NCI-H345 (cell line): ENCODE results near the gene POLR2J3.
"Not testable (repeated sequence)": the region's sequence is repeated elsewhere in the genome, so short reads cannot be mapped to it uniquely, and the experiment has no call there.

Experiments used
- DNase-seq: peaks from one replicate; lab custom pipeline; 2025; lab: John Stamatoyannopoulos, UW

The POLR2J3 gene

DNA sequence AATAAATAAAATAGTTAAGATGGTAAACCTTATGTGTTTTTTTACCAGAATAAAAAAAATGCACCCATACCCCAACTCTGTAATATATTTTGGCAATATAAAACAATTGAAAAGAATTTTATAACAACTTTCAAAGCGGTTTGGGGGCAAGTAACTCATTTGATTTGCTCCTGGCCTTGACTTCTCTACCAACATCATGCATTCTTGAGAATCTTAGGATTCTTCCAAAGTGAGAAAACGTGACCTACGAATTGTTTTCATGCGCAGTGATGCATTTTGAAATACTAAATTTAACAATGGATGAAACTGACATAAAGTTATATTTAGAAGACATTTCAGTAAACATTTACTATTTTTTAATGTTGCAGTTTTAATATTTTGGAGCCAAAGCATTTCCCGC, 51.6 kb downstream of the POLR2J3 start:
- DNase-seq, result not testable (repeated sequence)

DNA sequence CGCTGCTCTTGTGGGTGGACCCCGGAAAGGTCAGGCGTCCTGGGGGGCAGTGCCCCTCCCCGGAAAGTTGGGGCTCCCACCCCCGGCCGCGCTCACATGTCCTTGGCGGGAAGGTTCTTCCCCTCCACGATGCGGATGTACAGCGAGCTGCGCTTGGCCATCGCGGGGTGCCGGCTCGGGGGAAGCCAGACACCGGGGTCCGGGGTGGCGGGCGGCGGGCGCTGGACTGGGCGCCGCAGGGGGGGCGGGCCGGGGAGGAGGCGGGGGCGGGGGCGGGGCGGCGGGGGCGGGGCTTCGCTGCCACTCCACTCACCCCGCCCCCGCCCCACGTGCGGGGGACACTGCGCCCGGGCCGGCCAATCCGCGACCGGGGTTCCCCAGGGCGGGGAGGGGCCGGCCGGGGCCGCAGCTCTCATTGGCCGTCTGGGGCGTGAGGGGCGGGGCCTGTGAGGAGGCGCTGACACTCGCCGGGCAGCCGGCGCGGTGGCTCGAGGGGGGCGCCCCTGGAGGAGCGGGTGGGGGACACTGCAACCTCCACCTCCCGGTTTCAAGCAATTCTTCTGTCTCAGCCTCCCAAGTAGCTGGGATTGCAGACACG, 54.7 kb downstream of the POLR2J3 start, which contains the start of gene RASA4B:
Gene RASA4B (minus strand): TSS at position 228 of the 598 bp plus-strand sequence. CDS start 67 bp downstream, at position 161.
- not testable (repeated sequence) for DNase-seq
